Activated naive CD8-positive, alpha-beta T cell treated with anti-CD3 and anti-CD28 coated beads, Interleukin-2, amount 10 ng/mL, durations not matched to agents 7 days and 5 days (primary cell): ENCODE data around the gene LDB2. TPM values are rescaled to one million over a fixed set of nuclear protein-coding genes. Genes with fewer than 3 reads are reported as not detected.

Experiments
- ATAC-seq: fragments of 150-1000 bp; cut with Tn5 transposase; one replicate; pipeline ENCODE4 v1.10.0; 2021; ENCODE audit warnings: low read depth, moderate library complexity
- POLR2A ChIA-PET: fragments of 350-600 bp; sonication (Branson Sonifier 250); formaldehyde crosslinking; loops from one replicate; lab custom pipeline; 2021; ENCODE audit warnings: antibody characterized with exemption; lab: Charles Lee
- DNase-seq: peaks from one replicate; pipeline ENCODE4 v3.0.0; 2021
- H3K27ac Mint-ChIP-seq: one replicate; pipeline ENCODE4 v1.8.0; 2022; ENCODE audit warnings: mild to moderate bottlenecking, mixed read lengths
- H3K27me3 Mint-ChIP-seq: one replicate; pipeline ENCODE4 v1.8.0; 2022; ENCODE audit warnings: mild to moderate bottlenecking, moderate library complexity, mixed read lengths
- H3K36me3 Mint-ChIP-seq: one replicate; pipeline ENCODE4 v1.8.0; 2021; ENCODE audit warnings: mild to moderate bottlenecking, mixed read lengths
- H3K4me1 Mint-ChIP-seq: one replicate; pipeline ENCODE4 v1.8.0; 2021; ENCODE audit warnings: mixed read lengths
- H3K4me3 Mint-ChIP-seq: one replicate; pipeline ENCODE4 v1.8.0; 2022; ENCODE audit warnings: mild to moderate bottlenecking, moderate library complexity, mixed read lengths
- H3K9me3 Mint-ChIP-seq: one replicate; pipeline ENCODE4 v1.8.0; 2021; ENCODE audit warnings: mixed read lengths
- total RNA-seq, 2 experiments: library from RNA; stranded (reverse); gene quantifications; one replicate each; pipeline ENCODE4 v1.2.3, GENCODE V29; 2021

LDB2 gene
- total RNA-seq, 2 experiments from 2014 or later = not detected

GRCh38 chr4:16496501-16496900, 401.9 kb downstream of the LDB2 start:
- Mint-ChIP-seq H3K27ac (no peak overlapping the region), H3K4me1 (no peaks in the 10 kb centered on the region), H3K4me3 (no peak overlapping the region), H3K27me3 (no peaks in the 10 kb centered on the region), H3K9me3 (no peaks in the 10 kb centered on the region), H3K36me3 (no peaks in the 10 kb centered on the region)
- POLR2A ChIA-PET = no interaction called here
- ATAC-seq (no peak), DNase-seq (no peak)

GRCh38 chr4:16492872-16493271, 405.6 kb downstream of the LDB2 start:
- no peak overlapping the region for H3K4me3 Mint-ChIP-seq
- H3K4me1 Mint-ChIP-seq = peaks cover under 1% of the 10 kb centered on the region
- H3K36me3 Mint-ChIP-seq = no peaks in the 10 kb centered on the region
- H3K27me3 Mint-ChIP-seq = no peaks in the 10 kb centered on the region
- POLR2A ChIA-PET = no interaction called here
- DNase-seq = no peak
- ATAC-seq = no peak
- H3K27ac Mint-ChIP-seq = no peak overlapping the region
- peaks cover under 1% of the 10 kb centered on the region for H3K9me3 Mint-ChIP-seq

GRCh38 chr4:16489226-16489625, 409.2 kb downstream of the LDB2 start:
- H3K4me1 Mint-ChIP-seq = peaks cover 2% of the 10 kb centered on the region
- POLR2A ChIA-PET = no interaction called here
- no peak for DNase-seq
- no peaks in the 10 kb centered on the region for H3K36me3 Mint-ChIP-seq
- H3K4me3 Mint-ChIP-seq = no peak overlapping the region
- H3K27me3 Mint-ChIP-seq = no peaks in the 10 kb centered on the region
- no peak overlapping the region for H3K27ac Mint-ChIP-seq
- no peak for ATAC-seq
- peaks cover 2% of the 10 kb centered on the region for H3K9me3 Mint-ChIP-seq

- no peak for ATAC-seq
- Mint-ChIP-seq H3K4me1 (peaks cover 2% of the 10 kb centered on the region), H3K27ac (no peak overlapping the region), H3K4me3 (no peak overlapping the region), H3K36me3 (no peaks in the 10 kb centered on the region), H3K9me3 (peaks cover 2% of the 10 kb centered on the region), H3K27me3 (no peaks in the 10 kb centered on the region)
- no peak for DNase-seq
- POLR2A ChIA-PET = no interaction called here
Measured at GRCh38 chr4:16488084-16488483, 410.4 kb downstream of the LDB2 start.

GRCh38 chr4:16484711-16485110, 413.7 kb downstream of the LDB2 start:
- DNase-seq (no peak), ATAC-seq (no peak)
- H3K4me1 Mint-ChIP-seq = peaks cover 2% of the 10 kb centered on the region
- no peaks in the 10 kb centered on the region for H3K27me3 Mint-ChIP-seq
- no peaks in the 10 kb centered on the region for H3K36me3 Mint-ChIP-seq
- H3K9me3 Mint-ChIP-seq = peaks cover 2% of the 10 kb centered on the region
- H3K4me3 Mint-ChIP-seq = no peak overlapping the region
- POLR2A ChIA-PET = no interaction called here
- no peak overlapping the region for H3K27ac Mint-ChIP-seq

GRCh38 chr4:16483540-16483939, 414.9 kb downstream of the LDB2 start:
- H3K36me3 Mint-ChIP-seq = no peaks in the 10 kb centered on the region
- no peaks in the 10 kb centered on the region for H3K27me3 Mint-ChIP-seq
- POLR2A ChIA-PET = no interaction called here
- no peak for DNase-seq
- H3K4me3 Mint-ChIP-seq = no peak overlapping the region
- ATAC-seq = no peak
- no peak overlapping the region for H3K27ac Mint-ChIP-seq
- H3K4me1 Mint-ChIP-seq = peaks cover 2% of the 10 kb centered on the region
- peaks cover 2% of the 10 kb centered on the region for H3K9me3 Mint-ChIP-seq

GRCh38 chr4:16480011-16480410, 418.4 kb downstream of the LDB2 start:
- ATAC-seq (no peak), DNase-seq (no peak)
- no peak overlapping the region for H3K27ac Mint-ChIP-seq
- POLR2A ChIA-PET = no interaction called here
- H3K4me3 Mint-ChIP-seq = no peak overlapping the region
- no peaks in the 10 kb centered on the region for H3K27me3 Mint-ChIP-seq
- no peaks in the 10 kb centered on the region for H3K36me3 Mint-ChIP-seq
- no peaks in the 10 kb centered on the region for H3K9me3 Mint-ChIP-seq
- no peaks in the 10 kb centered on the region for H3K4me1 Mint-ChIP-seq

GRCh38 chr4:16472537-16472936, 425.9 kb downstream of the LDB2 start:
- H3K27ac Mint-ChIP-seq = no peak overlapping the region
- H3K4me1 Mint-ChIP-seq = no peaks in the 10 kb centered on the region
- no peak overlapping the region for H3K4me3 Mint-ChIP-seq
- DNase-seq (no peak), ATAC-seq (no peak)
- no peaks in the 10 kb centered on the region for H3K27me3 Mint-ChIP-seq
- no peaks in the 10 kb centered on the region for H3K36me3 Mint-ChIP-seq
- peaks cover 3% of the 10 kb centered on the region for H3K9me3 Mint-ChIP-seq
- POLR2A ChIA-PET = no interaction called here

GRCh38 chr4:16467061-16467460, 431.4 kb downstream of the LDB2 start:
- H3K36me3 Mint-ChIP-seq = no peaks in the 10 kb centered on the region
- no peaks in the 10 kb centered on the region for H3K4me1 Mint-ChIP-seq
- H3K9me3 Mint-ChIP-seq = no peaks in the 10 kb centered on the region
- no peak overlapping the region for H3K27ac Mint-ChIP-seq
- ATAC-seq = no peak
- no peak for DNase-seq
- H3K27me3 Mint-ChIP-seq = peaks cover 4% of the 10 kb centered on the region
- no peak overlapping the region for H3K4me3 Mint-ChIP-seq
- POLR2A ChIA-PET = no interaction called here

GRCh38 chr4:16466581-16466980, 431.9 kb downstream of the LDB2 start:
- DNase-seq = no peak
- Mint-ChIP-seq H3K36me3 (no peaks in the 10 kb centered on the region), H3K27me3 (peaks cover 4% of the 10 kb centered on the region), H3K4me1 (no peaks in the 10 kb centered on the region), H3K9me3 (no peaks in the 10 kb centered on the region), H3K4me3 (no peak overlapping the region), H3K27ac (no peak overlapping the region)
- POLR2A ChIA-PET = no interaction called here
- no peak for ATAC-seq

- Mint-ChIP-seq H3K27me3 (peaks cover 4% of the 10 kb centered on the region), H3K4me1 (no peaks in the 10 kb centered on the region), H3K9me3 (no peaks in the 10 kb centered on the region), H3K27ac (no peak overlapping the region), H3K36me3 (no peaks in the 10 kb centered on the region), H3K4me3 (no peak overlapping the region)
- no peak for ATAC-seq
- DNase-seq = no peak
- POLR2A ChIA-PET = no interaction called here
Measured at GRCh38 chr4:16464651-16465050, 433.8 kb downstream of the LDB2 start.

GRCh38 chr4:16462656-16463055, 435.8 kb downstream of the LDB2 start:
- POLR2A ChIA-PET = no interaction called here
- DNase-seq (no peak), ATAC-seq (no peak)
- Mint-ChIP-seq H3K4me3 (no peak overlapping the region), H3K9me3 (no peaks in the 10 kb centered on the region), H3K36me3 (no peaks in the 10 kb centered on the region), H3K27ac (no peak overlapping the region), H3K4me1 (no peaks in the 10 kb centered on the region), H3K27me3 (peaks cover 11% of the 10 kb centered on the region)

- Mint-ChIP-seq H3K4me3 (no peak overlapping the region), H3K4me1 (no peaks in the 10 kb centered on the region), H3K9me3 (no peaks in the 10 kb centered on the region), H3K27ac (no peak overlapping the region), H3K36me3 (no peaks in the 10 kb centered on the region), H3K27me3 (peaks cover 12% of the 10 kb centered on the region)
- POLR2A ChIA-PET = no interaction called here
- no peak for DNase-seq
- ATAC-seq = no peak
Measured at GRCh38 chr4:16461362-16461761, 437.1 kb downstream of the LDB2 start.

- Mint-ChIP-seq H3K27me3 (peaks cover 7% of the 10 kb centered on the region), H3K9me3 (no peaks in the 10 kb centered on the region), H3K4me3 (no peak overlapping the region), H3K27ac (no peak overlapping the region), H3K4me1 (no peaks in the 10 kb centered on the region), H3K36me3 (no peaks in the 10 kb centered on the region)
- no peak for ATAC-seq
- no peak for DNase-seq
- POLR2A ChIA-PET = no interaction called here
Measured at GRCh38 chr4:16457944-16458343, 440.5 kb downstream of the LDB2 start.
